K562 (cell line): ENCODE data around the gene KLHDC7A. TPM values are rescaled to one million over a fixed set of nuclear protein-coding genes. Genes with fewer than 3 reads are reported as not detected.

ENCODE experiments used
- ATAC-seq: fragments of 200-7000 bp; cut with Tn5 transposase; 3 replicates; pipeline ENCODE4 v1.9.1; 2020; ENCODE audit warnings: moderate library complexity
- BruUV-seq: library from RNA; stranded (reverse); fragments of 400-500 nt; replicated peaks from 2 replicates; lab custom pipeline; 2021; lab: Mats Ljungman, UMichigan
- CTCF ChIA-PET: fragments of 300-600 bp; formaldehyde crosslinking; extraction: SDS; loops from one replicate; lab custom pipeline; 2021; ENCODE audit warnings: low intra/inter-chr PET ratio; lab: Yijun Ruan, JAX
- POLR2A ChIA-PET: fragments of 300-600, 350-650 bp; sonication (Branson Sonifier 250); formaldehyde crosslinking; extraction: SDS; loops from one replicate; lab custom pipeline; 2021; ENCODE audit warnings: antibody characterized with exemption, inconsistent platforms; lab: Yijun Ruan, JAX
- DNase-seq, 4 experiments: peaks; one replicate each; pipeline versions ENCODE4 v3.0.0 to v3.0.0-alpha.2; 2011 to 2018; ENCODE audit warnings: low spot score in 3 of 4, mixed read lengths in 3 of 4; ENCODE audit errors: extremely low read depth in 1 of 4
- FAIRE-seq: peaks from 2 replicates; lab custom pipeline; 2011; peaks lifted over from hg19 to GRCh38; lab: Jason Lieb, UNC
- H2AFZ ChIP-seq: 2 replicates; pipeline ENCODE4 v1.6.0; 2011; ENCODE audit warnings: low read depth, low read length, control low read depth, inconsistent platforms
- H3K27ac ChIP-seq: fragments of 200-600 bp; 3 replicates; pipeline ENCODE4 v1.8.0; 2011; ENCODE audit warnings: low read depth, mild to moderate bottlenecking, control low read depth, inconsistent platforms, low read length, moderate library complexity, mixed read lengths; ENCODE audit errors: extremely low read depth
- H3K27me3 ChIP-seq, 2 experiments: fragments of 300-600 bp in 1 of 2; 2 replicates in 1 of 2; 3 replicates in 1 of 2; pipeline versions ENCODE4 v1.6.0 to v1.8.0; 2011; ENCODE audit warnings: inconsistent platforms in 2 of 2, low read length in 2 of 2, mild to moderate bottlenecking in 1 of 2, mixed read lengths in 1 of 2, moderate library complexity in 1 of 2; ENCODE audit not compliant: control insufficient read depth in 2 of 2, insufficient read depth in 2 of 2
- H3K36me3 ChIP-seq: fragments of 300-600 bp; 3 replicates; pipeline ENCODE4 v1.8.0; 2011; ENCODE audit warnings: mild to moderate bottlenecking, low read length, inconsistent platforms; ENCODE audit not compliant: control insufficient read depth, insufficient read depth
- H3K4me1 ChIP-seq, 2 experiments: fragments of 200-600 bp in 1 of 2; replicated peaks in 1 of 2; 2 replicates in 1 of 2; 3 replicates in 1 of 2; pipeline versions ENCODE4 v1.5.1 to v1.8.0; 2011; ENCODE audit warnings: inconsistent platforms in 2 of 2, low read length in 2 of 2, mild to moderate bottlenecking in 1 of 2, mixed read lengths in 1 of 2, moderate library complexity in 1 of 2; ENCODE audit not compliant: control insufficient read depth in 2 of 2, insufficient read depth in 2 of 2
- H3K4me2 ChIP-seq: 2 replicates; pipeline ENCODE4 v1.6.1; 2011; ENCODE audit warnings: low read length, control low read depth, inconsistent platforms, mixed read lengths; ENCODE audit not compliant: insufficient read depth
- H3K4me3 ChIP-seq: fragments of 200-600 bp; sonication (generic), shearing (Covaris generic); 2 replicates; pipeline ENCODE4 v1.5.1; 2016; ENCODE audit warnings: control low read depth, inconsistent platforms
- H3K79me2 ChIP-seq: fragments of 200-600 bp; 3 replicates; pipeline ENCODE4 v1.8.0; 2011; ENCODE audit warnings: low read length, inconsistent platforms; ENCODE audit not compliant: control insufficient read depth, insufficient read depth
- H3K9ac ChIP-seq, 2 experiments: 2 replicates each; pipeline versions ENCODE4 v1.6.0 to v1.6.1; 2011; ENCODE audit warnings: low read depth in 2 of 2, low read length in 2 of 2, control low read depth in 1 of 2, inconsistent platforms in 1 of 2, mild to moderate bottlenecking in 1 of 2, mixed read lengths in 1 of 2; ENCODE audit not compliant: insufficient read depth in 1 of 2
- H3K9me1 ChIP-seq: one replicate; pipeline ENCODE4 v1.6.0; 2011; ENCODE audit warnings: inconsistent platforms, mild to moderate bottlenecking, low read length, moderate library complexity; ENCODE audit not compliant: control insufficient read depth, insufficient read depth
- H3K9me3 ChIP-seq: replicated peaks from 2 replicates; pipeline ENCODE4 v1.5.1; 2011; ENCODE audit warnings: low read depth, low read length, inconsistent platforms; ENCODE audit not compliant: control insufficient read depth, insufficient read depth
- H4K20me1 ChIP-seq: replicated peaks from 2 replicates; pipeline ENCODE4 v1.6.1; 2011; ENCODE audit warnings: low read length, inconsistent platforms, mixed read lengths; ENCODE audit not compliant: control insufficient read depth, insufficient read depth
- BCL6 ChIP-seq: fragments of 250-450 bp; sonication (Bioruptor Pico); IDR thresholded peaks from 2 replicates; pipeline ENCODE4 v1.4.0; 2020
- E2F6 ChIP-seq, 2 experiments: IDR thresholded peaks; 2 replicates each; pipeline ENCODE4 v1.6.1; 2011; ENCODE audit warnings: borderline replicate concordance in 1 of 2, control low read depth in 1 of 2, low read depth in 1 of 2, low read length in 1 of 2, mild to moderate bottlenecking in 1 of 2, mixed read lengths in 1 of 2, moderate library complexity in 1 of 2; ENCODE audit not compliant: insufficient read depth in 1 of 2, insufficient read length in 1 of 2, poor library complexity in 1 of 2, severe bottlenecking in 1 of 2; ENCODE audit errors: extremely low read depth in 1 of 2
- E2F8 ChIP-seq: fragments of 450-650 bp; IDR thresholded peaks from 2 replicates; pipeline ENCODE4 v1.7.1; 2018; ENCODE audit warnings: mild to moderate bottlenecking, low read depth; ENCODE audit not compliant: partially characterized antibody
- HDAC3 ChIP-seq: fragments of 450-650 bp; IDR thresholded peaks from 2 replicates; pipeline ENCODE4 v1.6.1; 2018; ENCODE audit warnings: borderline replicate concordance, mild to moderate bottlenecking, moderate library complexity; ENCODE audit not compliant: partially characterized antibody
- HIVEP1 ChIP-seq: fragments of 250-450 bp; sonication (Bioruptor Pico); IDR thresholded peaks from 2 replicates; pipeline ENCODE4 v1.4.0; 2020; ENCODE audit warnings: mild to moderate bottlenecking
- HMG20A ChIP-seq: fragments of 450-650 bp; formaldehyde crosslinking; conservative IDR thresholded peaks from 2 replicates; pipeline ENCODE4 v1.4.0; 2020; ENCODE audit warnings: mild to moderate bottlenecking, mixed read lengths
- HSF4 ChIP-seq: fragments of 250-450 bp; sonication (Bioruptor Pico); IDR thresholded peaks from 2 replicates; pipeline ENCODE4 v2.1.2; 2022; ENCODE audit warnings: mild to moderate bottlenecking, moderate library complexity, borderline replicate concordance
- KDM5B ChIP-seq: fragments of 200-600 bp; sonication (generic); IDR thresholded peaks from 2 replicates; pipeline ENCODE4 v1.6.1; 2012; ENCODE audit warnings: low read depth, mild to moderate bottlenecking, moderate library complexity, low read length, control low read depth, inconsistent platforms; ENCODE audit not compliant: insufficient replicate concordance
- L3MBTL2 ChIP-seq: fragments of 450-650 bp; IDR thresholded peaks from 2 replicates; pipeline ENCODE4 v1.6.1; 2016; ENCODE audit warnings: mild to moderate bottlenecking, moderate library complexity
- NR2F6 ChIP-seq: fragments of 450-650 bp; formaldehyde crosslinking; IDR thresholded peaks from 2 replicates; pipeline ENCODE4 v1.4.0; 2020; ENCODE audit warnings: mild to moderate bottlenecking
- PCBP2 ChIP-seq: fragments of 200-400 bp; formaldehyde crosslinking; IDR thresholded peaks from 2 replicates; pipeline ENCODE4 v1.6.1; 2018; ENCODE audit warnings: low read length, low read depth, mild to moderate bottlenecking, moderate library complexity; ENCODE audit not compliant: poor library complexity, severe bottlenecking
- RB1 ChIP-seq: fragments of 450-650 bp; IDR thresholded peaks from 2 replicates; pipeline ENCODE4 v1.6.1; 2017; ENCODE audit warnings: low read depth, mild to moderate bottlenecking
- RBM25 ChIP-seq: fragments of 200-400 bp; formaldehyde crosslinking; IDR thresholded peaks from 2 replicates; pipeline ENCODE4 v1.6.1; 2018; ENCODE audit warnings: low read length, low read depth, moderate library complexity; ENCODE audit not compliant: severe bottlenecking
- TEAD4 ChIP-seq, 2 experiments: sonication (generic) in 1 of 2; formaldehyde crosslinking in 1 of 2; IDR thresholded peaks; 2 replicates each; pipeline versions ENCODE4 v1.6.1 to v1.8.0; 2012 to 2022; ENCODE audit warnings: borderline replicate concordance in 1 of 2, inconsistent platforms in 1 of 2, low read length in 1 of 2, mild to moderate bottlenecking in 1 of 2, missing genetic modification reagents in 1 of 2
- YY1 ChIP-seq, 3 experiments: IDR thresholded peaks; 2 replicates each; pipeline ENCODE4 v1.6.1; 2011; ENCODE audit warnings: low read length in 2 of 3, mild to moderate bottlenecking in 2 of 3, moderate library complexity in 2 of 3, borderline replicate concordance in 1 of 3, control low read depth in 1 of 3, low read depth in 1 of 3; ENCODE audit not compliant: insufficient read depth in 3 of 3, insufficient replicate concordance in 2 of 3, control insufficient read depth in 1 of 3, insufficient read length in 1 of 3; ENCODE audit errors: extremely low read depth in 1 of 3
- ZNF311 ChIP-seq: fragments of 250-450 bp; sonication (Bioruptor Pico); IDR thresholded peaks from 2 replicates; pipeline ENCODE4 v1.4.0; 2020; ENCODE audit warnings: mild to moderate bottlenecking, moderate library complexity
- ZNF79 ChIP-seq: fragments of 250-450 bp; sonication (Bioruptor Pico); IDR thresholded peaks from 2 replicates; pipeline ENCODE4 v1.4.0; 2020; ENCODE audit warnings: low read depth, mild to moderate bottlenecking, moderate library complexity
- WGBS: fragments of 100-300 bp; shearing (Covaris generic); methylation state at CpG from one replicate; pipeline ENCODE4 v1.1.6; 2016; ENCODE audit warnings: low coverage, mixed read lengths; ENCODE audit not compliant: insufficient coverage; ENCODE audit errors: missing lambda C conversion rate; 5-methylcytosine and 5-hydroxymethylcytosine counted together
- in situ Hi-C: fragments of 300-500 bp; cut with MboI; formaldehyde crosslinking; loops from 4 replicates; pipeline ENCODE4 v1.15.0; 2018; ENCODE audit warnings: inconsistent platforms, mixed read lengths
- intact Hi-C: fragments of 100-400 bp; cut with micrococcal nuclease; formaldehyde crosslinking; loops from 2 replicates; pipeline ENCODE4 v1.14.2; 2022
- polyA plus RNA-seq, 8 experiments: library from polyadenylated mRNA; depleted of rRNA in 4 of 8; stranded (reverse) in 5 of 8; unstranded in 3 of 8; fragments of >200 nt; fragmentation: Nextera tagmentation in 2 of 8; fragmentation: Illumina TruSeq in 1 of 8; extraction: Ambion mirVana in 2 of 8; extraction: Trizol in 1 of 8; gene quantifications; 2 replicates each; pipeline versions ENCODE4 v1.2.1 to v1.2.3, GENCODE V29; 2011 to 2014; ENCODE audit warnings: inconsistent platforms in 1 of 8, missing spikeins in 1 of 8
- total RNA-seq, 7 experiments: library from RNA; depleted of rRNA in 6 of 7; stranded (reverse); fragments of >200 nt in 6 of 7; fragmentation: Illumina TruSeq in 2 of 7; extraction: Trizol in 2 of 7; gene quantifications; 2 replicates each; pipeline versions ENCODE4 v1.2.1 to v1.2.3, GENCODE V29; 2011 to 2021; ENCODE audit warnings: low replicate concordance in 1 of 7

The KLHDC7A gene
- total and polyA plus RNA-seq, 9 of the 15 experiments (the other 6 are each of a cell fraction or from before 2014, with no cell fraction given) = 0.01 to 0.02 (median 0.01) TPM; not detected in 6

- ChIA-PET CTCF (interaction anchor here (0.6 kb wide), 1 partner anchor 10 kb away, joined by 3 read pairs; no protein-coding TSS in a partner anchor), POLR2A (interaction anchor here (1.8 kb wide), 1 partner anchor 10 kb away, joined by 7 read pairs; no protein-coding TSS in a partner anchor)
- intact Hi-C loops (no loop called here), in situ Hi-C loops (no loop called here)
- H3K4me2 ChIP-seq = peak overlapping the region; percentile 8; the same call in 1 of the 2 replicates
- BruUV-seq = no TSS peak
- H3K27ac ChIP-seq = no peak overlapping the region
- peak; percentile 14; the same call in 1 of the 3 replicates for ATAC-seq
- no peak overlapping the region for H3K9ac ChIP-seq
- peaks cover 37% of the 10 kb centered on the region for H4K20me1 ChIP-seq
- H3K4me1 ChIP-seq = peaks cover 19 to 41% of the 10 kb centered on the region in 2 experiments
- H3K36me3 ChIP-seq = no peaks in the 10 kb centered on the region
- peaks cover 16 to 44% of the 10 kb centered on the region in 2 experiments; a peak in 4 of 5 replicates for H3K27me3 ChIP-seq
- H2AFZ ChIP-seq = no peak overlapping the region
- no peak for DNase-seq
- H3K4me3 ChIP-seq = no peak overlapping the region
- H3K9me1 ChIP-seq = peaks cover 5% of the 10 kb centered on the region
- no peak for FAIRE-seq
- H3K79me2 ChIP-seq = no peaks in the 10 kb centered on the region
- WGBS = 2% methylated on average over 6 of the region's 6 CpGs
- H3K9me3 ChIP-seq = no peaks in the 10 kb centered on the region
- TF ChIP-seq HDAC3 (no peak), RB1 (0 out of 2 replicates have a peak, but pooled peaks have one; percentile 60), HSF4 (no peak), RBM25 (peak; percentile 56), HIVEP1 (CRISPR knock-in tag) (no peak), L3MBTL2 (peak; percentile 36; the same call in 1 of the 2 replicates), YY1 (IDR thresholded peaks at IDR 0.05; ENCODE audit: borderline replicate concordance in 1 of 3, control insufficient read depth in 1 of 3, extremely low read depth in 1 of 3, insufficient read depth in 3 of 3, insufficient read length in 1 of 3, insufficient replicate concordance in 2 of 3, low read depth in 1 of 3, low read length in 2 of 3) (peak in 1 of 3 experiments; percentile 45), BCL6 (CRISPR knock-in tag) (no peak), HMG20A (CRISPR knock-in tag) (0 out of 2 replicates have a peak, but pooled peaks have one; percentile 2), NR2F6 (CRISPR knock-in tag) (no peak), TEAD4 (IDR thresholded peaks at IDR 0.05; ENCODE audit: low read length) (no peak), TEAD4 (CRISPR knock-in tag; IDR thresholded peaks at IDR 0.05; ENCODE audit: borderline replicate concordance) (no peak), KDM5B (no peak), E2F6 (IDR thresholded peaks at IDR 0.05; ENCODE audit: borderline replicate concordance in 1 of 2, extremely low read depth in 1 of 2, insufficient read depth in 1 of 2, insufficient read length in 1 of 2, low read depth in 1 of 2, low read length in 1 of 2, poor library complexity in 1 of 2, severe bottlenecking in 1 of 2) (peak in 1 of 2 experiments; percentile 45), PCBP2 (no peak), ZNF79 (CRISPR knock-in tag) (no peak), E2F8 (no peak), ZNF311 (CRISPR knock-in tag) (no peak)
These were observed 54.1 kb downstream of the KLHDC7A start for GRCh38 chr1:18534810-18535205.
